H1 (cell line): Measurements from ENCODE around the gene CD84. TPM values are rescaled to one million over a fixed set of nuclear protein-coding genes. Genes with fewer than 3 reads are reported as not detected.

Source experiments
- CTCF ChIA-PET: fragments of 300-600 bp; sonication (Branson Sonifier 250); formaldehyde crosslinking; loops from one replicate; lab custom pipeline; 2021; ENCODE audit not compliant: partially characterized antibody; lab: Charles Lee
- POLR2A ChIA-PET: fragments of 300-600 bp; sonication (Branson Sonifier 250); formaldehyde crosslinking; loops from one replicate; lab custom pipeline; 2021; ENCODE audit warnings: inconsistent platforms; ENCODE audit not compliant: partially characterized antibody; lab: Charles Lee
- DNase-seq, 2 experiments: peaks; one replicate each; pipeline versions ENCODE4 v3.0.0 to v3.0.0-alpha.2; 2010 to 2022; ENCODE audit warnings: low spot score in 2 of 2, low read depth in 1 of 2, mixed read lengths in 1 of 2
- FAIRE-seq: peaks from 2 replicates; lab custom pipeline; 2011; peaks lifted over from hg19 to GRCh38; lab: Jason Lieb, UNC
- H2AFZ ChIP-seq: 2 replicates; pipeline ENCODE4 v1.8.1; 2012; ENCODE audit warnings: low read length, inconsistent platforms
- H2AK5ac ChIP-seq: 2 replicates; pipeline ENCODE4 v1.6.1; 2013; ENCODE audit warnings: low read depth, low read length
- H2BK120ac ChIP-seq: replicated peaks from 2 replicates; pipeline ENCODE3; 2013; ENCODE audit warnings: low read depth, low read length, inconsistent platforms
- H2BK12ac ChIP-seq: 2 replicates; pipeline ENCODE4 v1.6.1; 2013; ENCODE audit warnings: low read depth, low read length
- H2BK15ac ChIP-seq: 2 replicates; pipeline ENCODE4 v1.6.1; 2013; ENCODE audit warnings: low read length
- H2BK20ac ChIP-seq: 2 replicates; pipeline ENCODE4 v1.6.1; 2013; ENCODE audit warnings: low read length
- H2BK5ac ChIP-seq: 2 replicates; pipeline ENCODE4 v1.6.1; 2013; ENCODE audit warnings: low read depth, low read length
- H3K14ac ChIP-seq: 2 replicates; pipeline ENCODE4 v1.6.1; 2013; ENCODE audit warnings: inconsistent platforms; ENCODE audit not compliant: insufficient read length
- H3K18ac ChIP-seq: 2 replicates; pipeline ENCODE4 v1.6.1; 2013; ENCODE audit warnings: low read length; ENCODE audit errors: extremely low read depth
- H3K23ac ChIP-seq: 2 replicates; pipeline ENCODE4 v1.6.1; 2013; ENCODE audit warnings: inconsistent platforms; ENCODE audit not compliant: insufficient read length
- H3K23me2 ChIP-seq: 2 replicates; pipeline ENCODE4 v1.6.1; 2013; ENCODE audit warnings: low read depth, low read length
- H3K27ac ChIP-seq: 2 replicates; pipeline ENCODE4 v1.6.1; 2011; ENCODE audit warnings: low read depth, low read length, inconsistent platforms
- H3K27me3 ChIP-seq, 4 experiments: replicated peaks in 1 of 4; 1 replicate in 1 of 4; 2 replicates in 3 of 4; pipeline versions ENCODE4 v1.6.1 to v1.8.1; 2011 to 2013; ENCODE audit warnings: low read length in 3 of 4, mild to moderate bottlenecking in 3 of 4, inconsistent platforms in 2 of 4, mixed read lengths in 2 of 4, moderate library complexity in 1 of 4; ENCODE audit not compliant: control insufficient read depth in 3 of 4, insufficient read depth in 3 of 4; ENCODE audit errors: extremely low read depth in 1 of 4
- H3K36me3 ChIP-seq, 4 experiments: 2 replicates each; pipeline versions ENCODE4 v1.6.1 to v1.8.1; 2011 to 2013; ENCODE audit warnings: mild to moderate bottlenecking in 4 of 4, low read length in 3 of 4, moderate library complexity in 2 of 4, control low read depth in 1 of 4, inconsistent platforms in 1 of 4; ENCODE audit not compliant: insufficient read depth in 4 of 4, control insufficient read depth in 2 of 4
- H3K4ac ChIP-seq: replicated peaks from 2 replicates; pipeline ENCODE3; 2013; ENCODE audit warnings: low read length, low read depth, mixed read lengths, inconsistent platforms; ENCODE audit not compliant: insufficient read length
- H3K4me1 ChIP-seq, 4 experiments: replicated peaks in 1 of 4; 1 replicate in 1 of 4; 2 replicates in 3 of 4; pipeline versions ENCODE4 v1.6.1 to v1.8.1; 2011 to 2013; ENCODE audit warnings: low read length in 3 of 4, inconsistent platforms in 2 of 4, mixed read lengths in 1 of 4; ENCODE audit not compliant: insufficient read depth in 4 of 4, control insufficient read depth in 3 of 4
- H3K4me2 ChIP-seq, 2 experiments: 2 replicates each; pipeline versions ENCODE4 v1.6.1 to v1.8.1; 2011 to 2013; ENCODE audit warnings: low read depth in 2 of 2, low read length in 2 of 2, control low read depth in 1 of 2, inconsistent platforms in 1 of 2, mild to moderate bottlenecking in 1 of 2; ENCODE audit not compliant: insufficient read depth in 1 of 2
- H3K4me3 ChIP-seq, 4 experiments: fragments of 200-600, 300-600 bp in 1 of 4; sonication (generic), shearing (Covaris generic), sonication (Bioruptor Twin) in 1 of 4; 2 replicates each; pipeline versions ENCODE4 v1.5.1 to v1.8.1; 2011 to 2016; ENCODE audit warnings: low read length in 4 of 4, low read depth in 3 of 4, control low read depth in 2 of 4, inconsistent platforms in 2 of 4, mild to moderate bottlenecking in 2 of 4, mixed read lengths in 1 of 4, moderate library complexity in 1 of 4; ENCODE audit not compliant: insufficient read depth in 2 of 4; ENCODE audit errors: extremely low read depth in 1 of 4
- H3K56ac ChIP-seq: replicated peaks from 2 replicates; pipeline ENCODE3; 2013; ENCODE audit warnings: low read depth, mild to moderate bottlenecking, mixed read lengths, low read length, inconsistent platforms; ENCODE audit not compliant: insufficient read length
- H3K79me1 ChIP-seq: 2 replicates; pipeline ENCODE4 v1.6.1; 2013; ENCODE audit warnings: low read depth, low read length, control low read depth
- H3K79me2 ChIP-seq, 2 experiments: 2 replicates each; pipeline versions ENCODE4 v1.6.1 to v1.8.1; 2012 to 2013; ENCODE audit warnings: low read length in 2 of 2, mild to moderate bottlenecking in 2 of 2, inconsistent platforms in 1 of 2; ENCODE audit not compliant: insufficient read depth in 2 of 2, control insufficient read depth in 1 of 2
- H3K9ac ChIP-seq, 4 experiments: replicated peaks in 1 of 4; 1 replicate in 1 of 4; 2 replicates in 3 of 4; pipeline versions ENCODE4 v1.6.1 to v1.8.1; 2011 to 2013; ENCODE audit warnings: low read depth in 3 of 4, low read length in 3 of 4, control low read depth in 2 of 4, mild to moderate bottlenecking in 2 of 4, moderate library complexity in 2 of 4, inconsistent platforms in 1 of 4; ENCODE audit errors: extremely low read depth in 1 of 4
- H3K9me3 ChIP-seq, 2 experiments: 2 replicates each; pipeline versions ENCODE4 v1.6.1 to v1.8.1; 2012 to 2013; ENCODE audit warnings: mild to moderate bottlenecking in 2 of 2, moderate library complexity in 2 of 2, control low read depth in 1 of 2, inconsistent platforms in 1 of 2, low read depth in 1 of 2, low read length in 1 of 2, mixed read lengths in 1 of 2; ENCODE audit not compliant: insufficient read depth in 2 of 2
- H4K20me1 ChIP-seq, 2 experiments: replicated peaks in 1 of 2; 2 replicates each; pipeline versions ENCODE3 to v1.8.1; 2011 to 2013; ENCODE audit warnings: inconsistent platforms in 2 of 2, low read length in 2 of 2, mild to moderate bottlenecking in 1 of 2; ENCODE audit not compliant: insufficient read depth in 2 of 2, control insufficient read depth in 1 of 2
- H4K5ac ChIP-seq: 2 replicates; pipeline ENCODE4 v1.6.1; 2013; ENCODE audit warnings: low read length, low read depth, mixed read lengths, inconsistent platforms; ENCODE audit not compliant: insufficient read length
- H4K8ac ChIP-seq: 2 replicates; pipeline ENCODE4 v1.8.0; 2013; ENCODE audit warnings: mild to moderate bottlenecking, moderate library complexity, low read length, inconsistent platforms; ENCODE audit not compliant: insufficient read depth; ENCODE audit errors: extremely low read depth
- H4K91ac ChIP-seq: replicated peaks from 2 replicates; pipeline ENCODE3; 2013; ENCODE audit warnings: low read length, mixed read lengths, inconsistent platforms; ENCODE audit not compliant: insufficient read length
- ATF3 ChIP-seq: IDR thresholded peaks from 2 replicates; pipeline ENCODE4 v1.6.1; 2011; ENCODE audit warnings: low read depth, mild to moderate bottlenecking, low read length; ENCODE audit not compliant: insufficient read depth
- CHD2 ChIP-seq: IDR thresholded peaks from 2 replicates; pipeline ENCODE4 v1.6.1; 2012; ENCODE audit warnings: low read length, improper control_type of control experiment
- CTBP2 ChIP-seq: IDR thresholded peaks from 2 replicates; pipeline ENCODE4 v1.7.0; 2011; ENCODE audit warnings: borderline replicate concordance, mild to moderate bottlenecking, moderate library complexity, mixed read lengths, low read length; ENCODE audit not compliant: insufficient read depth, insufficient read length
- FOSL1 ChIP-seq: IDR thresholded peaks from 2 replicates; pipeline ENCODE4 v1.6.1; 2011; ENCODE audit warnings: mild to moderate bottlenecking, low read depth, low read length, moderate library complexity; ENCODE audit not compliant: insufficient read depth
- GTF2F1 ChIP-seq: IDR thresholded peaks from 2 replicates; pipeline ENCODE4 v1.6.1; 2012; ENCODE audit warnings: low read depth, low read length, improper control_type of control experiment, borderline replicate concordance
- JUND ChIP-seq: IDR thresholded peaks from 2 replicates; pipeline ENCODE4 v1.6.1; 2011; ENCODE audit warnings: mild to moderate bottlenecking, improper control_type of control experiment, low read length
- POLR2A ChIP-seq, 2 experiments: IDR thresholded peaks; 1 replicate in 1 of 2; 2 replicates in 1 of 2; pipeline ENCODE4 v1.6.1; 2011; ENCODE audit warnings: low read depth in 2 of 2, low read length in 2 of 2, mild to moderate bottlenecking in 2 of 2; ENCODE audit errors: control extremely low read depth in 1 of 2
- RFX5 ChIP-seq: IDR thresholded peaks from 2 replicates; pipeline ENCODE4 v1.6.1; 2011; ENCODE audit warnings: low read depth, low read length, improper control_type of control experiment, borderline replicate concordance
- SIN3A ChIP-seq, 2 experiments: IDR thresholded peaks in 1 of 2; conservative IDR thresholded peaks in 1 of 2; 2 replicates each; pipeline ENCODE4 v1.6.1; 2011 to 2012; ENCODE audit warnings: low read length in 2 of 2, improper control_type of control experiment in 1 of 2, low read depth in 1 of 2, mild to moderate bottlenecking in 1 of 2
- TAF1 ChIP-seq: IDR thresholded peaks from 2 replicates; pipeline ENCODE4 v1.6.1; 2011; ENCODE audit warnings: mild to moderate bottlenecking, low read depth, low read length
- TCF12 ChIP-seq: IDR thresholded peaks from 2 replicates; pipeline ENCODE4 v1.6.1; 2011; ENCODE audit warnings: low read depth, mild to moderate bottlenecking, low read length
- TEAD4 ChIP-seq: IDR thresholded peaks from 2 replicates; pipeline ENCODE4 v1.6.1; 2012; ENCODE audit warnings: low read depth, low read length, inconsistent platforms, mixed read lengths
- USF2 ChIP-seq: IDR thresholded peaks from 2 replicates; pipeline ENCODE4 v1.6.1; 2011; ENCODE audit warnings: low read length, improper control_type of control experiment
- WGBS, 2 experiments: shearing (Covaris generic) in 1 of 2; methylation state at CpG; one replicate each; pipeline versions ENCODE4 v1.1.6 to v1.1.7; 2013 to 2015; ENCODE audit warnings: low lambda C conversion rate in 2 of 2, mixed read lengths in 2 of 2, inconsistent platforms in 1 of 2, low coverage in 1 of 2, missing lambda C conversion rate in 1 of 2; ENCODE audit not compliant: insufficient replicate concordance in 2 of 2, insufficient coverage in 1 of 2, insufficient read length in 1 of 2; ENCODE audit errors: extremely low coverage in 1 of 2, missing lambda C conversion rate in 1 of 2; 5-methylcytosine and 5-hydroxymethylcytosine counted together
- polyA plus RNA-seq, 7 experiments: library from polyadenylated mRNA; depleted of rRNA in 3 of 7; stranded (reverse) in 5 of 7; unstranded in 2 of 7; fragments of >200 nt in 5 of 7; fragments of 200-250 nt in 2 of 7; gene quantifications; 1 replicate in 5 of 7; 2 replicates in 1 of 7; 4 replicates in 1 of 7; pipeline versions ENCODE4 v1.2.1 to v1.2.3, GENCODE V29; 2011 to 2013; ENCODE audit warnings: missing spikeins in 2 of 7, mixed read lengths in 2 of 7
- total RNA-seq: library from RNA; stranded (reverse); fragmentation: NEBNext Ultra II Directional; extraction: Animal tissue kit (Norgen Biotek cat#: 25700); gene quantifications from 2 replicates; pipeline ENCODE4 v1.2.1, GENCODE V29; 2021

Gene CD84
- total and polyA plus RNA-seq, 2 of the 8 experiments (the other 6 are each of a cell fraction or from before 2014, with no cell fraction given) = not detected

GRCh38 chr1:160618327-160618726 is 39.0 kb upstream of the CD84 start:
- H3K79me1 ChIP-seq = no peaks in the 10 kb centered on the region
- FAIRE-seq = no peak
- TF ChIP-seq ATF3 (no peak), CTBP2 (no peak), GTF2F1 (no peak), SIN3A (conservative IDR thresholded peaks at IDR 0.05 in 1 of 2, IDR thresholded peaks at IDR 0.05 in 1 of 2; ENCODE audit: low read depth in 1 of 2, low read length in 2 of 2) (no peak), POLR2A (IDR thresholded peaks at IDR 0.05; ENCODE audit: control extremely low read depth in 1 of 2, low read depth in 2 of 2, low read length in 2 of 2) (no peak), TCF12 (no peak), CHD2 (no peak), JUND (no peak), FOSL1 (no peak), USF2 (no peak), TEAD4 (no peak), TAF1 (no peak), RFX5 (no peak)

More at GRCh38 chr1:160618327-160618726, 39.0 kb upstream of the CD84 start:
- Histone ChIP-seq H3K4ac (no peak overlapping the region), H3K27ac (no peak overlapping the region), H2BK5ac (no peak overlapping the region), H3K23ac (no peak overlapping the region), H2BK120ac (no peak overlapping the region), H3K79me2 (no peaks in the 10 kb centered on the region), H2AK5ac (no peak overlapping the region), H3K9ac (no peak overlapping the region), H3K36me3 (no peaks in the 10 kb centered on the region), H3K56ac (no peak overlapping the region), H3K4me1 (no peaks in the 10 kb centered on the region; a peak in 1 of 7 replicates), H3K18ac (no peak overlapping the region), H2BK15ac (no peak overlapping the region), H2BK20ac (no peak overlapping the region), H2AFZ (no peak overlapping the region; the same call in 1 of the 2 replicates), H4K5ac (no peak overlapping the region), H4K91ac (no peak overlapping the region), H3K14ac (no peak overlapping the region), H3K9me3 (no peaks in the 10 kb centered on the region), H3K23me2 (no peaks in the 10 kb centered on the region; the same call in 1 of the 2 replicates), H4K20me1 (no peaks in the 10 kb centered on the region), H3K4me2 (no peak overlapping the region), H3K4me3 (no peak overlapping the region), H4K8ac (no peak overlapping the region), H2BK12ac (no peak overlapping the region), H3K27me3 (no peaks in the 10 kb centered on the region)
- ChIA-PET CTCF (interaction anchor here (0.7 to 4.9 kb wide), 14 partner anchors 9 to 520 kb away, joined by 3 to 58 read pairs (median 4); no protein-coding TSS in a partner anchor), POLR2A (interaction anchor here (1.4 kb wide), 1 partner anchor 11 kb away, joined by 4 read pairs; no protein-coding TSS in a partner anchor)
- DNase-seq = no peak
- 93% methylated on average over 1 of the region's 1 CpG; no CpG with 5 or more reads in 1 of the 2 experiments for WGBS, 2 experiments
